IMR-90 (cell line): Measurements from ENCODE around the gene STMN3. TPM values are rescaled to one million over a fixed set of nuclear protein-coding genes. Genes with fewer than 3 reads are reported as not detected.
A peak's percentile ranks its signal among the peaks of the same experiment; 100 is the strongest.

Experiments used
- ATAC-seq: fragments of 200-7000 bp; cut with Tn5 transposase; 2 replicates; pipeline ENCODE4 v1.9.1; 2020; ENCODE audit warnings: low read depth, mild to moderate bottlenecking, moderate library complexity
- BruUV-seq: library from RNA; stranded (reverse); fragments of 400-500 nt; replicated peaks from 2 replicates; lab custom pipeline; 2021; lab: Mats Ljungman, UMichigan
- CTCF ChIA-PET: fragments of 300-600 bp; formaldehyde crosslinking; extraction: SDS; loops from one replicate; lab custom pipeline; 2021; ENCODE audit warnings: antibody characterized with exemption; lab: Yijun Ruan, JAX
- POLR2A ChIA-PET: fragments of 300-600 bp; sonication (Branson Sonifier 250); formaldehyde crosslinking; loops from one replicate; lab custom pipeline; 2022; ENCODE audit warnings: antibody characterized with exemption; ENCODE audit not compliant: unreplicated experiment; lab: Charles Lee
- DNase-seq: peaks from one replicate; pipeline ENCODE4 v3.0.0; 2013
- H2AFZ ChIP-seq: replicated peaks from 2 replicates; pipeline ENCODE3; 2013; ENCODE audit warnings: low read length, mild to moderate bottlenecking; ENCODE audit not compliant: poor library complexity
- H2AK5ac ChIP-seq: 2 replicates; pipeline ENCODE4 v1.6.1; 2013; ENCODE audit warnings: low read depth, low read length, inconsistent platforms
- H2AK9ac ChIP-seq: replicated peaks from 2 replicates; pipeline ENCODE3; 2013; ENCODE audit warnings: mild to moderate bottlenecking, low read depth, low read length, moderate library complexity; ENCODE audit not compliant: poor library complexity
- H2BK120ac ChIP-seq: 2 replicates; pipeline ENCODE4 v1.6.1; 2013; ENCODE audit warnings: low read depth, low read length, inconsistent platforms
- H2BK15ac ChIP-seq: 3 replicates; pipeline ENCODE4 v1.6.1; 2013; ENCODE audit warnings: low read depth, low read length, inconsistent platforms
- H2BK20ac ChIP-seq: 2 replicates; pipeline ENCODE4 v1.6.1; 2013; ENCODE audit warnings: low read depth, mild to moderate bottlenecking, inconsistent platforms, low read length, moderate library complexity
- H2BK5ac ChIP-seq: 2 replicates; pipeline ENCODE4 v1.6.1; 2013; ENCODE audit warnings: mild to moderate bottlenecking, low read depth, low read length, inconsistent platforms; ENCODE audit not compliant: poor library complexity, severe bottlenecking
- H3K14ac ChIP-seq: replicated peaks from 2 replicates; pipeline ENCODE4 v1.6.1; 2013; ENCODE audit warnings: low read depth, low read length, inconsistent platforms
- H3K18ac ChIP-seq: 2 replicates; pipeline ENCODE4 v1.6.1; 2013; ENCODE audit warnings: low read depth, low read length, control low read depth
- H3K23ac ChIP-seq: 2 replicates; pipeline ENCODE4 v1.6.1; 2013; ENCODE audit warnings: low read depth, low read length, inconsistent platforms
- H3K27ac ChIP-seq: 2 replicates; pipeline ENCODE4 v1.5.1; 2013; ENCODE audit warnings: mild to moderate bottlenecking, control low read depth, low read length; ENCODE audit not compliant: insufficient read depth
- H3K27me3 ChIP-seq: 2 replicates; pipeline ENCODE4 v1.6.1; 2013; ENCODE audit warnings: low read length; ENCODE audit not compliant: control insufficient read depth, insufficient read depth
- H3K36me3 ChIP-seq: 2 replicates; pipeline ENCODE4 v1.6.1; 2013; ENCODE audit warnings: low read length, mixed read lengths; ENCODE audit not compliant: control insufficient read depth, insufficient read depth
- H3K4ac ChIP-seq: 2 replicates; pipeline ENCODE4 v1.6.1; 2013; ENCODE audit warnings: low read depth, low read length, inconsistent platforms
- H3K4me1 ChIP-seq: 2 replicates; pipeline ENCODE4 v1.6.1; 2013; ENCODE audit warnings: low read length, mixed read lengths; ENCODE audit not compliant: control insufficient read depth, insufficient read depth
- H3K4me2 ChIP-seq: 2 replicates; pipeline ENCODE4 v1.6.1; 2013; ENCODE audit warnings: low read depth, mild to moderate bottlenecking, control low read depth, low read length, moderate library complexity
- H3K4me3 ChIP-seq: 2 replicates; pipeline ENCODE4 v1.5.1; 2013; ENCODE audit warnings: low read depth, mild to moderate bottlenecking, control low read depth, low read length, moderate library complexity; ENCODE audit not compliant: insufficient read depth
- H3K56ac ChIP-seq: 2 replicates; pipeline ENCODE4 v1.6.1; 2013; ENCODE audit warnings: low read length, inconsistent platforms; ENCODE audit not compliant: insufficient read depth; ENCODE audit errors: extremely low read depth
- H3K79me1 ChIP-seq, 2 experiments: 2 replicates each; pipeline ENCODE4 v1.6.1; 2013; ENCODE audit warnings: low read length in 2 of 2, inconsistent platforms in 1 of 2, low read depth in 1 of 2
- H3K9ac ChIP-seq: 2 replicates; pipeline ENCODE4 v1.6.1; 2013; ENCODE audit warnings: low read depth, low read length, control low read depth
- H3K9me1 ChIP-seq: 2 replicates; pipeline ENCODE4 v1.6.1; 2013; ENCODE audit warnings: low read length, inconsistent platforms; ENCODE audit not compliant: insufficient read depth
- H3K9me3 ChIP-seq: 2 replicates; pipeline ENCODE4 v1.6.1; 2013; ENCODE audit warnings: low read length; ENCODE audit not compliant: control insufficient read depth, insufficient read depth
- H4K20me1 ChIP-seq: 2 replicates; pipeline ENCODE4 v1.6.1; 2013; ENCODE audit warnings: low read length, inconsistent platforms; ENCODE audit not compliant: insufficient read depth
- H4K5ac ChIP-seq: 2 replicates; pipeline ENCODE4 v1.6.1; 2013; ENCODE audit warnings: mild to moderate bottlenecking, low read depth, low read length, control low read depth
- H4K8ac ChIP-seq, 2 experiments: 2 replicates each; pipeline ENCODE4 v1.6.1; 2013; ENCODE audit warnings: low read depth in 2 of 2, low read length in 2 of 2, control low read depth in 1 of 2, inconsistent platforms in 1 of 2
- H4K91ac ChIP-seq: 2 replicates; pipeline ENCODE4 v1.6.1; 2013; ENCODE audit warnings: low read depth, low read length, inconsistent platforms; ENCODE audit not compliant: insufficient read depth
- ELK1 ChIP-seq: fragments of 150-350 bp; IDR thresholded peaks from 2 replicates; pipeline ENCODE4 v1.6.1; 2016; ENCODE audit warnings: low read depth, mild to moderate bottlenecking, low read length, moderate library complexity, borderline replicate concordance
- POLR2A ChIP-seq: IDR thresholded peaks from 2 replicates; pipeline ENCODE4 v1.6.1; 2012; ENCODE audit warnings: mild to moderate bottlenecking, low read depth, low read length
- RCOR1 ChIP-seq: IDR thresholded peaks from 2 replicates; pipeline ENCODE4 v1.6.1; 2012; ENCODE audit warnings: mild to moderate bottlenecking, low read length, improper control_type of control experiment; ENCODE audit not compliant: insufficient replicate concordance
- WGBS, 2 experiments: methylation state at CpG; one replicate each; pipeline versions ENCODE4 v1.1.5 to v1.1.7; 2013; ENCODE audit warnings: missing lambda C conversion rate in 2 of 2; ENCODE audit not compliant: insufficient read length in 1 of 2; ENCODE audit errors: extremely low coverage in 2 of 2; 5-methylcytosine and 5-hydroxymethylcytosine counted together
- dilution Hi-C: fragments of 300-500 bp; cut with HindIII; formaldehyde crosslinking; loops from one replicate; pipeline ENCODE4 v1.14.3; 2018; ENCODE audit warnings: low sequenced_read_pairs; ENCODE audit not compliant: unreplicated experiment
- in situ Hi-C: fragments of 300-500 bp; cut with MboI; formaldehyde crosslinking; loops from 3 replicates; pipeline ENCODE4 v1.14.3; 2019; ENCODE audit warnings: low sequenced_read_pairs, inconsistent platforms, mixed read lengths
- intact Hi-C: fragments of 100-400 bp; cut with micrococcal nuclease; formaldehyde crosslinking; loops from 2 replicates; pipeline ENCODE4 v1.10.0; 2022
- polyA plus RNA-seq, 3 experiments: library from polyadenylated mRNA; depleted of rRNA; stranded (reverse); fragments of >200 nt; gene quantifications; 2 replicates each; pipeline ENCODE4 v1.2.3, GENCODE V29; 2012; ENCODE audit warnings: low replicate concordance in 1 of 3
- total RNA-seq: library from RNA; depleted of rRNA; stranded (reverse); fragments of >200 nt; gene quantifications from 2 replicates; pipeline ENCODE4 v1.2.3, GENCODE V29; 2012

STMN3 gene
- total and polyA plus RNA-seq, 2 of the 4 experiments (the other 2 are of a cell fraction): 20.3 to 62.3 TPM

- Histone ChIP-seq H3K9me3 (no peaks in the 10 kb centered on the region), H3K4me3 (no peak overlapping the region), H2BK20ac (no peak overlapping the region), H3K14ac (no peak overlapping the region), H3K4ac (no peak overlapping the region), H4K20me1 (no peaks in the 10 kb centered on the region), H3K18ac (no peak overlapping the region), H3K27me3 (no peaks in the 10 kb centered on the region), H3K4me2 (no peak overlapping the region), H2AK5ac (peak overlapping the region; percentile 7; the same call in 1 of the 2 replicates), H4K5ac (no peak overlapping the region), H4K8ac (no peak overlapping the region), H3K4me1 (peaks cover 22% of the 10 kb centered on the region), H2AK9ac (no peak overlapping the region), H2AFZ (no peak overlapping the region), H2BK120ac (no peak overlapping the region), H3K56ac (no peak overlapping the region), H3K36me3 (peaks cover 26% of the 10 kb centered on the region), H4K91ac (no peak overlapping the region), H3K79me1 (peaks cover 19 to 71% of the 10 kb centered on the region in 2 experiments; a peak in 3 of 4 replicates), H3K9me1 (no peaks in the 10 kb centered on the region), H2BK5ac (peak overlapping the region; percentile 27), H2BK15ac (no peak overlapping the region), H3K9ac (no peak overlapping the region), H3K27ac (no peak overlapping the region), H3K23ac (no peak overlapping the region)
- dilution Hi-C loops (no loop called here), intact Hi-C loops (no loop called here), in situ Hi-C loops (loop anchor here (10.0 kb wide), 1 partner anchor 164 kb away; the partner anchor contains the start of genes ABHD16B and TPD52L2)
- WGBS, 2 experiments: no CpG with 5 or more reads among the region's 5 CpGs
- DNase-seq: no peak
- ChIA-PET CTCF (no interaction called here), POLR2A (no interaction called here)
- no peak for TF ChIP-seq RCOR1
- no peak for TF ChIP-seq ELK1
- no peak for TF ChIP-seq POLR2A
- no TSS peak for BruUV-seq
- no peak for ATAC-seq
Observed at GRCh38 chr20:63701051-63701328, 47.8 kb upstream of the STMN3 start.
